Natural killer cell (primary cell): ENCODE results near the gene ZNF180. TPM values are rescaled to one million over a fixed set of nuclear protein-coding genes. Genes with fewer than 3 reads are reported as not detected.

Experiments used
- ATAC-seq, 3 donors: fragments of 150-1000 bp in 2 of 3; fragments of 200-7000 bp in 1 of 3; cut with Tn5 transposase; 1 replicate in 1 of 3; 2 replicates in 2 of 3; pipeline ENCODE4 v1.10.0; 2021; ENCODE audit warnings: mild to moderate bottlenecking in 2 of 3, moderate library complexity in 2 of 3
- DNase-seq, 2 donors: peaks; one replicate each; pipeline versions ENCODE4 v3.0.0 to v3.0.0-alpha.2; 2013 to 2021; ENCODE audit warnings: mixed read lengths in 1 of 2
- H3K27ac ChIP-seq: one replicate; pipeline ENCODE4 v1.5.1; 2013; ENCODE audit warnings: mild to moderate bottlenecking, low read length
- H3K27me3 ChIP-seq: one replicate; pipeline ENCODE4 v1.6.1; 2013; ENCODE audit warnings: low read length; ENCODE audit not compliant: control insufficient read depth, insufficient read depth
- H3K36me3 ChIP-seq: one replicate; pipeline ENCODE4 v1.6.1; 2013; ENCODE audit warnings: low read length; ENCODE audit not compliant: control insufficient read depth, insufficient read depth
- H3K4me1 ChIP-seq: one replicate; pipeline ENCODE4 v1.6.1; 2013; ENCODE audit warnings: low read length; ENCODE audit not compliant: control insufficient read depth, insufficient read depth
- H3K4me3 ChIP-seq: one replicate; pipeline ENCODE4 v1.5.1; 2013; ENCODE audit warnings: low read length
- H3K9me3 ChIP-seq: one replicate; pipeline ENCODE4 v1.6.1; 2013; ENCODE audit warnings: low read length; ENCODE audit not compliant: control insufficient read depth, insufficient read depth
- H3K27ac Mint-ChIP-seq, 2 donors: one replicate each; pipeline ENCODE4 v1.8.0; 2022; ENCODE audit warnings: mild to moderate bottlenecking in 2 of 2, mixed read lengths in 2 of 2, moderate library complexity in 1 of 2
- H3K27me3 Mint-ChIP-seq, 2 donors: one replicate each; pipeline ENCODE4 v1.8.0; 2022; ENCODE audit warnings: low read depth in 2 of 2, mixed read lengths in 2 of 2
- H3K36me3 Mint-ChIP-seq: one replicate; pipeline ENCODE4 v1.8.0; 2022; ENCODE audit warnings: mixed read lengths
- H3K4me1 Mint-ChIP-seq, 2 donors: one replicate each; pipeline ENCODE4 v1.8.0; 2022; ENCODE audit warnings: mixed read lengths in 2 of 2
- H3K4me3 Mint-ChIP-seq: one replicate; pipeline ENCODE4 v1.8.0; 2022; ENCODE audit warnings: mild to moderate bottlenecking, moderate library complexity, mixed read lengths
- H3K9me3 Mint-ChIP-seq, 2 donors: one replicate each; pipeline ENCODE4 v1.8.0; 2022; ENCODE audit warnings: mixed read lengths in 2 of 2
- WGBS: methylation state at CpG from one replicate; pipeline ENCODE4 v1.1.7; 2013; ENCODE audit warnings: missing lambda C conversion rate; ENCODE audit not compliant: insufficient coverage; 5-methylcytosine and 5-hydroxymethylcytosine counted together
- intact Hi-C: fragments of 100-400 bp; cut with micrococcal nuclease; formaldehyde crosslinking; loops from one replicate; pipeline ENCODE4 v1.14.2; 2022
- total RNA-seq, 4 donors: library from RNA; stranded (reverse); fragments of 120-200 nt in 1 of 4; gene quantifications; one replicate each; pipeline versions ENCODE4 v1.2.3 to v1.2.4, GENCODE V29; 2013 to 2022
- TF ChIP-seq, protein P1 (sequence below): fragments of 200-600 bp; IDR thresholded peaks from one replicate; pipeline ENCODE4 v1.8.0; 2022; ENCODE audit warnings: antibody characterized with exemption

The ZNF180 gene
- 1 to 10 TPM; 6.0 to 8.7 (median 8.0) TPM for total RNA-seq
- total RNA-seq (2013), result 16.0 TPM

DNA sequence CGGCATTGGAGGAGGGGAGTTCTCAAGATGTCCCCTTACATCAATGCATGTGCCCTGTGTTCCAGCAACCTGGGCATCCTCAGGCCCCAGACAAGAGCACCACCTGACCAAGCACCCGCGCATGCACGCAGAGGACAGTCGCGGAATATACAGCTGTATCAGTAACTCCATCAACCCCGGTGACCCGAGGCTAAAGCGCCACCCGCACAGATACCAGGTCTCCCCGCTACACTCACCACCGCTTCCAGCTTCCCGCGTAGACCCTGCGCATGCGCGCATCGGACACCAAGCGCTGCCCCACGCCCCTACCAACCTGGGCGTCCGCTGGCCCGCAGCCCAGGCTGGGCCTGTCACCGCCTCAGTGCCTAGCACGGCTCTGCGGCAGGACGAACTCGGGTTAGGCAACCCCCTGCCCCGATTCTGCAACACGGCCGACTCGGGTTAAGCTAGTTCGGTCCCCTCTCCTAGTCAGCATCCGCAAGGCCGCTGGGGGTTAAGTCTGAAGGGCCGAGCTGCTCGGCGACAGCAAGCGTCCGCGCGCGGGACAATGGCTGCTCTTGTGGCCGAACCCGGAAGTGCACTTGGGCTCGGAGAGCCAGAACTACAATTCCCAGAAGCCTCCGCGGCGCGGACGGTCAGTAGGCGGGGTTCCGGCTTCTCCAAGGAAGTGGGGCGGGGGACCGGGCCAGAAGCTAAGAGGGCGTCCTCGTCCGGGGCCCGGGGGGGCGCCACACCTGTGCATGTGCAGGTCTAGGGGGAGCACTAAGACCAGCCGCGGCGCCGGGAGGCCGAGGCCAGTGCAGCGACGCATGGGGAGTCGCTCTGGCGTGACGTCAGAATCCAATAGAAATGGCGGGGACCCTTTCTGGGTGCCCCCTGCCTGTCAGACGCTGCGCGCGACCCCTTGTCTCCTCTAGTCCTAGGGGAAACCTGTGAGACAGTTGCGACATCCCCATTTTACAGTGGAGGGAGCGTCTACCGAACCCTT lies at the start of gene ZNF180:
Gene ZNF180, minus strand, starts transcription at position 561 of the 988 bp plus-strand sequence. CDS start 3,188 bp downstream, outside the sequence.
- Histone ChIP-seq H3K27me3 (peaks cover 4% of the 10 kb centered on the region), H3K9me3 (peaks cover 32% of the 10 kb centered on the region), H3K36me3 (peaks cover 15% of the 10 kb centered on the region), H3K4me3 (peak within 1 kb of the TSS; percentile 75), H3K27ac (peak within 1 kb of the TSS; percentile 71), H3K4me1 (peaks cover 31% of the 10 kb centered on the region)
- DNase-seq (peak; percentile 96 to 97), ATAC-seq (peak; percentile 90 to 97 (median 91))
- Mint-ChIP-seq H3K4me1 (peaks cover 39 to 50% of the 10 kb centered on the region in 2 donors), H3K9me3 (peaks cover 3 to 10% of the 10 kb centered on the region in 2 donors), H3K27me3 (peaks cover 5 to 17% of the 10 kb centered on the region in 2 donors), H3K36me3 (peaks cover 7% of the 10 kb centered on the region), H3K4me3 (peak within 1 kb of the TSS; percentile 97), H3K27ac (peak within 1 kb of the TSS; percentile 91 to 95)
- intact Hi-C loops, result loop anchor here (1.0 kb wide), 1 partner anchor 359 kb away; the partner anchor contains the start of gene ZNF234
- TF ChIP-seq, protein P1, sequence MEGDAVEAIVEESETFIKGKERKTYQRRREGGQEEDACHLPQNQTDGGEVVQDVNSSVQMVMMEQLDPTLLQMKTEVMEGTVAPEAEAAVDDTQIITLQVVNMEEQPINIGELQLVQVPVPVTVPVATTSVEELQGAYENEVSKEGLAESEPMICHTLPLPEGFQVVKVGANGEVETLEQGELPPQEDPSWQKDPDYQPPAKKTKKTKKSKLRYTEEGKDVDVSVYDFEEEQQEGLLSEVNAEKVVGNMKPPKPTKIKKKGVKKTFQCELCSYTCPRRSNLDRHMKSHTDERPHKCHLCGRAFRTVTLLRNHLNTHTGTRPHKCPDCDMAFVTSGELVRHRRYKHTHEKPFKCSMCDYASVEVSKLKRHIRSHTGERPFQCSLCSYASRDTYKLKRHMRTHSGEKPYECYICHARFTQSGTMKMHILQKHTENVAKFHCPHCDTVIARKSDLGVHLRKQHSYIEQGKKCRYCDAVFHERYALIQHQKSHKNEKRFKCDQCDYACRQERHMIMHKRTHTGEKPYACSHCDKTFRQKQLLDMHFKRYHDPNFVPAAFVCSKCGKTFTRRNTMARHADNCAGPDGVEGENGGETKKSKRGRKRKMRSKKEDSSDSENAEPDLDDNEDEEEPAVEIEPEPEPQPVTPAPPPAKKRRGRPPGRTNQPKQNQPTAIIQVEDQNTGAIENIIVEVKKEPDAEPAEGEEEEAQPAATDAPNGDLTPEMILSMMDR, result peak; percentile 55
- under 1% methylated on average over 77 of the region's 78 CpGs for WGBS

DNA sequence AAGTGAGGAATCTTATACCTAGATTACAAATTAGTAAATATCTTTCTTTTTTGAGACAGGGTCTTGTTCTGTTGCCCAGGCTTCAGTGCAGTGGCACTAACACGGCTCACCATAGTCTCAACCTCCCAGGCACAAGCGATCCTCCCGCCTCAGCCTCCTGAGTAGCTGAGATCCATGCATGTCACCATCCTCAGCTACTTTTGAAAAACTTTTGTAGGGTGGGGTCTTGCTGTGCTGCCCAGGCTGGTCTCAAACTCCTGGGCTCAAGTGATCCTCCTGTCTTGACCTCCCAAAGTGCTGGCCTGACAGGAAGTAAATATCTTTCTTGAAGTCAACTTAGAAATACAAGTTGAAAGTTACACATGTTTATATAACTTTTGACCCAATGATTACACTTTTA lies 49.2 kb upstream of the ZNF180 start:
- Histone ChIP-seq H3K27me3 (no peaks in the 10 kb centered on the region), H3K27ac (no peak overlapping the region), H3K9me3 (no peaks in the 10 kb centered on the region), H3K4me3 (no peak overlapping the region), H3K4me1 (no peaks in the 10 kb centered on the region), H3K36me3 (no peaks in the 10 kb centered on the region)
- Mint-ChIP-seq H3K4me1 (no peaks in the 10 kb centered on the region), H3K27me3 (peaks cover 6 to 18% of the 10 kb centered on the region in 2 donors), H3K4me3 (no peak overlapping the region), H3K36me3 (no peaks in the 10 kb centered on the region), H3K9me3 (peaks cover 0 to 2% of the 10 kb centered on the region in 2 donors), H3K27ac (no peak overlapping the region)
- TF ChIP-seq, protein P1, result no peak
- no peak for ATAC-seq
- no peak for DNase-seq
- 96% methylated on average over 3 of the region's 3 CpGs for WGBS
- intact Hi-C loops, result no loop called here

DNA sequence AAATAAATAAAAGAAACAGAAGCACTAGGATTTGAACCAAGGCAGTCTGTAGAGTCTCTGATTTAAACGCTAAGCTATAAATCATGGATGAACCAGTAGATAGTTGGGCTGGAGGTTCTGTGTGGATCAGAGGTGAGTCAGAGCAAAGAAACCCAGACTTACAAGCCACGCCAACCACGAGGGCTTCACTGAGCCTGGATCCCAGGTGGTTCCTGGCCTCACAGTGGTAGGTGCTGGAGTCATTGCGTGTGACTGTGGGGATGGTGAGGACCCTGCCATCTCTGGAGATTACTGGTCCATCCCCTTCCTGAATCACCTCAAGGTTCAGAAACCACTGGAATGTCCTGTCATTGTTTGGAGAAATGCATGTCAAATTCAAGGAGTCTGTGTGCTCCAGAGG lies 48.4 kb upstream of the ZNF180 start:
- no peaks in the 10 kb centered on the region for H3K4me1 Mint-ChIP-seq
- peaks cover 2 to 7% of the 10 kb centered on the region in 2 donors for H3K9me3 Mint-ChIP-seq
- no peak overlapping the region for H3K4me3 Mint-ChIP-seq
- Histone ChIP-seq H3K27ac (no peak overlapping the region), H3K27me3 (no peaks in the 10 kb centered on the region), H3K9me3 (no peaks in the 10 kb centered on the region), H3K36me3 (no peaks in the 10 kb centered on the region), H3K4me1 (no peaks in the 10 kb centered on the region), H3K4me3 (no peak overlapping the region)
- DNase-seq, result no peak
- H3K27ac Mint-ChIP-seq, result no peak overlapping the region
- no peaks in the 10 kb centered on the region for H3K36me3 Mint-ChIP-seq
- 76% methylated on average over 4 of the region's 4 CpGs for WGBS
- intact Hi-C loops, result no loop called here
- no peak for ATAC-seq
- TF ChIP-seq, protein P1, result no peak
- H3K27me3 Mint-ChIP-seq, result peaks cover 8 to 13% of the 10 kb centered on the region in 2 donors
